Neutrophil (primary cell): ENCODE results near the gene NHEJ1.

ENCODE experiments used
- H3K27ac ChIP-seq: fragments of 200-600 bp; sonication (generic); 2 replicates; pipeline ENCODE4 v1.5.1; 2016; ENCODE audit warnings: mild to moderate bottlenecking, moderate library complexity
- H3K27me3 ChIP-seq: fragments of 200-600 bp; sonication (generic); 2 replicates; pipeline ENCODE4 v1.6.0; 2016; ENCODE audit warnings: mild to moderate bottlenecking
- H3K36me3 ChIP-seq: fragments of 200-600 bp; sonication (generic); 2 replicates; pipeline ENCODE4 v1.5.1; 2017
- H3K4me1 ChIP-seq, 2 experiments: fragments of 200-600 bp in 1 of 2; sonication (generic) in 1 of 2; 1 replicate in 1 of 2; 2 replicates in 1 of 2; pipeline versions ENCODE4 v1.5.1 to v1.6.1; 2013 to 2016; ENCODE audit warnings: low read depth in 1 of 2, low read length in 1 of 2, mild to moderate bottlenecking in 1 of 2, moderate library complexity in 1 of 2; ENCODE audit not compliant: control insufficient read depth in 1 of 2, insufficient read depth in 1 of 2
- H3K4me3 ChIP-seq, 2 experiments: fragments of 200-600 bp in 1 of 2; sonication (generic) in 1 of 2; 1 replicate in 1 of 2; 2 replicates in 1 of 2; pipeline ENCODE4 v1.5.1; 2013 to 2016; ENCODE audit warnings: low read depth in 1 of 2, low read length in 1 of 2, mild to moderate bottlenecking in 1 of 2, moderate library complexity in 1 of 2
- H3K9me3 ChIP-seq: fragments of 200-600 bp; sonication (generic); 2 replicates; pipeline ENCODE4 v1.5.1; 2016
- TF ChIP-seq, protein P1 (sequence below): fragments of 200-600 bp; sonication (generic); IDR thresholded peaks from 2 replicates; pipeline ENCODE4 v1.5.1; 2016; ENCODE audit warnings: antibody characterized with exemption

NHEJ1 gene

DNA sequence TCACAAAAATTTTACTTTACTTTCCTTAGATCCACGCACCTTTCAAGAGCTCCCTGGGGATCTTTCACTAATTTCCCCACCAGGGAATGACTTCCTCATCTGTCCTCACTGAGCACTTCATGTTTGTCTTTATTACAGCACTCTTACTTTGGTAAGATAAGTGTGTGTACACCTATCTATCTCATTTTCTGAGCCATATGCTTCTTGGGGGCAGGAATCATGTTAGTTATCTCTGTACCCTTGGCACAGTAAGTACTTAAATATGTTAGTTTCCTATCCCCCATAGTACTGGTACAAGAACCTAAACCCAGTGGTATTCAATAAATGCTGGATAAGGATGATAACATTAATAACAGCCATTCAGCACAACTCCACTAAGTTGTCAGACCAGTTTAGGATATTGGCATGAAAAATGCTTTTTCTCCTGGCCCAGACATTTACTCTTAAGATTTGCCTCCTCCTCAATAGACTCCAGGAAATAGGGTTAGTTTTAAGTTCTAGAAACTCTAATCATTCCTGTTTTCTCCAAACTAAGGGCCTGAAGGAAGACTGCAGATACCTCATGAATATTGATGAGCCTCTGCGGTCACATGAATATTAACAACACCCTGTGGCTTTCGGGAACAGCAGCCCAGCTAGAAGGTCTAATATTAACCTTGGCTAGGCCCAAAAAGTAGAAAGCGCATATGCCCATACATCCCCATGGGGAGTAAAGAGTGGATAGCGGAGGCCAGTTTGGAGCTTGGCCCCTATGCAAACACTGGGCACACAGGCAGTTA lies 38.2 kb downstream of the NHEJ1 start:
- no peaks in the 10 kb centered on the region for H3K9me3 ChIP-seq
- no peaks in the 10 kb centered on the region for H3K4me1 ChIP-seq
- no peak overlapping the region for H3K4me3 ChIP-seq
- TF ChIP-seq, protein P1, sequence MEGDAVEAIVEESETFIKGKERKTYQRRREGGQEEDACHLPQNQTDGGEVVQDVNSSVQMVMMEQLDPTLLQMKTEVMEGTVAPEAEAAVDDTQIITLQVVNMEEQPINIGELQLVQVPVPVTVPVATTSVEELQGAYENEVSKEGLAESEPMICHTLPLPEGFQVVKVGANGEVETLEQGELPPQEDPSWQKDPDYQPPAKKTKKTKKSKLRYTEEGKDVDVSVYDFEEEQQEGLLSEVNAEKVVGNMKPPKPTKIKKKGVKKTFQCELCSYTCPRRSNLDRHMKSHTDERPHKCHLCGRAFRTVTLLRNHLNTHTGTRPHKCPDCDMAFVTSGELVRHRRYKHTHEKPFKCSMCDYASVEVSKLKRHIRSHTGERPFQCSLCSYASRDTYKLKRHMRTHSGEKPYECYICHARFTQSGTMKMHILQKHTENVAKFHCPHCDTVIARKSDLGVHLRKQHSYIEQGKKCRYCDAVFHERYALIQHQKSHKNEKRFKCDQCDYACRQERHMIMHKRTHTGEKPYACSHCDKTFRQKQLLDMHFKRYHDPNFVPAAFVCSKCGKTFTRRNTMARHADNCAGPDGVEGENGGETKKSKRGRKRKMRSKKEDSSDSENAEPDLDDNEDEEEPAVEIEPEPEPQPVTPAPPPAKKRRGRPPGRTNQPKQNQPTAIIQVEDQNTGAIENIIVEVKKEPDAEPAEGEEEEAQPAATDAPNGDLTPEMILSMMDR: no peak
- no peaks in the 10 kb centered on the region for H3K27me3 ChIP-seq
- H3K27ac ChIP-seq: no peak overlapping the region
- no peaks in the 10 kb centered on the region for H3K36me3 ChIP-seq

DNA sequence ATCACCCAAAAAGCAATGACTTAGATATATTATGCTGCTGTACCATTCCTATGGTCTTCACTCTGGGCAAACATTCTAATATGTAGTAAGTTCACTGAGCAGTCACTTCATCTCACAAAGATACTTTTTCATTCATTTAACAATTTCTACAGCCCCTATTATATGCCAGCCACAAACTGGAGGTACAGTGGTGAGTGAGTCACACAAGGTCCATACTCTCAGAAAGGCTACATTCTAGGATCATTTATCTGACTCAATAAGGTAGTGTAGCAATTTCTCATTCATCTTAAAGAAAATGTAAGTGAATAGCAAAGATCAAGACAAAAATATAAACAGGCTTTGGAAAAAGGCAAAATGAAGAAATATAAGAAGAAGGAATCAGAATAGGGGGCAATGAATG lies 40.5 kb downstream of the NHEJ1 start:
- no peak overlapping the region for H3K27ac ChIP-seq
- no peaks in the 10 kb centered on the region for H3K27me3 ChIP-seq
- H3K9me3 ChIP-seq: no peaks in the 10 kb centered on the region
- TF ChIP-seq, protein P1: no peak
- H3K36me3 ChIP-seq: no peaks in the 10 kb centered on the region
- H3K4me1 ChIP-seq: no peaks in the 10 kb centered on the region
- no peak overlapping the region for H3K4me3 ChIP-seq

DNA sequence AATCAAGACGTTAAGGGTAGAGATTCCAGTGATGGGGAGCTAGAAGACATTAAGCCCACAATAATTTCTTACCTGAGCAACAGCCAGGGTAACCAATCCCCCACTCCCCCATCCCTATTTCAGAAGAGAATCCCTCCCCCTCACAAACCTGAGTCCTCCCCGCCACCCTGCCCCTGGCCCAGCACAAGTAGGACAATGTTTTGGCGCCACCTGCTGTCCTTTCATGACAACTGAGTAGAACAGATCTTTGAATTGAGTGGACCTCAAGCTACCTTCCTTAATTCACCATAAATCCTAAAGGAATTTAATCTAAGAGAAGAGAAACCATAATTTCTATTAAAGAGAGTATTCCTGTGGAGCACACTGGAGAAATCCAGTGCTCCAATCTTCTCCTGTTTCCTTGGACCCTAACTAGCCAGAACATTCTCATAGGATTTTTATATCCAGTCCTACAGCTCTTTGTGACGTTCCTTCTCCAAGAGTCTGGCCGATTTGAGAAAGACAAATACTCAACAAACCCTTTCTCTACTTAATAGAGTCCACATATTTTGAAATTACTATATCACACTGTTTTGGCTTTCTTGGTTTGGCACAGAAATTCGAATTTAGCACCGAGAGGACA lies 41.1 kb downstream of the NHEJ1 start:
- H3K36me3 ChIP-seq: no peaks in the 10 kb centered on the region
- TF ChIP-seq, protein P1: peak; percentile 63
- no peak overlapping the region for H3K4me3 ChIP-seq
- H3K4me1 ChIP-seq: no peaks in the 10 kb centered on the region
- no peaks in the 10 kb centered on the region for H3K9me3 ChIP-seq
- H3K27ac ChIP-seq: no peak overlapping the region
- no peaks in the 10 kb centered on the region for H3K27me3 ChIP-seq

DNA sequence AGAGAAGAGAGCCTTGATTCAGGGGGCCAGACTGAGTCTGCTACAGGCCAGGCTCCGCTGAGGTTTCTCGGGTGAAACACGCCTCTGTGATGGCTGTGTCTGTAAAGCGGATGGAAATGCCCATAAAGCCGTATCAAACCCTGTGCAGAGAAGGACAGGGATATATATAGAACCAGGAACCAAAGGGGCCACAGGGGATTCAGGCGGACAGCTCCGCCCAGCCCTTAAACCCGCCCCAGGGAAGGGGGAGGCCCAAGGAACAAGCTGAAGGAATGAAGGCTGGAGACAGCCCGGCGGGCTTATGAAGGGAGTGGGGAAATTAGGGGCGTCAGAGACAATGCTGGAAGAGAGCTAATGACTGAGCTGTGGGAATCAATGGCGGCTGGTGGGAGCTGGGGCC lies 42.1 kb downstream of the NHEJ1 start:
- TF ChIP-seq, protein P1: no peak
- Histone ChIP-seq H3K4me1 (no peaks in the 10 kb centered on the region), H3K27me3 (no peaks in the 10 kb centered on the region), H3K27ac (no peak overlapping the region), H3K36me3 (no peaks in the 10 kb centered on the region), H3K9me3 (no peaks in the 10 kb centered on the region), H3K4me3 (no peak overlapping the region)

DNA sequence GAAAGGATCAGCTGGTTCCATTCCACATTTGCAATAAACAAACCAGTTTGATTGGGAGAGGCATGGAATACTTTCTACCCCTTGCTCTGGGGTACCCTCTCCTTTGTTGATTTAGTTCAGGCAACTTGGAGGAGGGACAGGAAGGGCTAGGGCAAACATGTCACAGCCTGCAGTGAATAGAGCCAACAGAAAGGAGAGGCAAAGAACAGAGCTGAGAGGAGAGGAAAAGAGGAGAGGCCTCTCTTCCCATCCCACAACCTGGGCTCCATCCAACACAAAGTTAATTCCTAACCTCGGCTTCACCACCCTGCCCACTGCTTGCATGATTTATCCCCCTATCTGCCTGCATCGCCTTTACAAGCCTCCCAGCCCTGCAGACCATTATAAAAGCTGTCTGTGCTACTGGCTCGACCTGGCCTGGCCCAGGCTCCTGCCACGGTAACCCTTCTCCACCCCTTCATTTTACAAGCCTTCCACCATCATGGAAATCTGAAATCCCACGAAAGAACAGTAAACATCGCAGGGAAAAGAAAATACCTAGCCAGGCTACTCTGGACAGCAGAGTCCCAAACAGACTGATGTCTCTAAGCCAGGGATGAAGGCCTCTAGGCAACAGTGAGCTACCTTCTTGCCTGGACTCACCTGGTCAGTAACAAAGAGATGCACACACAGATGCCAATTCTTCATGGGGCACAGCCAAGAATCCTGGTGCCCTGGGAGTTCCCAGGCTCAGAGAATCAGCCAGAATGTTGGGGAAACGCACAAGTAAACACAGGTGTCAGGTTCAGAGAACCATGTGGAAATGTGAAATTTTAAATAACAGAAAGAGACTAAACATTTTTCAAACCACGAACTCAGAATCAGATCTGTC lies 43.6 kb downstream of the NHEJ1 start:
- Histone ChIP-seq H3K27me3 (no peaks in the 10 kb centered on the region), H3K36me3 (no peaks in the 10 kb centered on the region), H3K4me1 (no peaks in the 10 kb centered on the region), H3K27ac (no peak overlapping the region), H3K4me3 (no peak overlapping the region), H3K9me3 (no peaks in the 10 kb centered on the region)
- TF ChIP-seq, protein P1: no peak
